GM12878 (cell line): Measurements from ENCODE around the gene TNF.

ENCODE experiments used
- CHD2 ChIP-seq: IDR thresholded peaks from 2 replicates; pipeline ENCODE4 v1.6.1; 2011; ENCODE audit warnings: low read depth, low read length, improper control_type of control experiment, borderline replicate concordance
- EP300 ChIP-seq, 2 experiments: fragments of 150-350 bp in 1 of 2; IDR thresholded peaks; 2 replicates each; pipeline ENCODE4 v1.6.1; 2011 to 2012; ENCODE audit warnings: low read depth in 2 of 2, low read length in 2 of 2, borderline replicate concordance in 1 of 2, improper control_type of control experiment in 1 of 2, inconsistent platforms in 1 of 2; ENCODE audit not compliant: control insufficient read depth in 1 of 2
- EZH2 ChIP-seq: IDR thresholded peaks from 2 replicates; pipeline ENCODE4 v1.6.1; 2012; ENCODE audit warnings: low read depth, mild to moderate bottlenecking, control low read depth, inconsistent platforms, low read length, borderline replicate concordance; ENCODE audit not compliant: control insufficient read depth
- RAD21 ChIP-seq: IDR thresholded peaks from 2 replicates; pipeline ENCODE4 v1.6.1; 2011; ENCODE audit warnings: mild to moderate bottlenecking, low read depth, low read length, moderate library complexity; ENCODE audit not compliant: insufficient read depth
- SUZ12 ChIP-seq: fragments of 200-600 bp; sonication (generic); IDR thresholded peaks from one replicate; pipeline ENCODE4 v1.6.1; 2018; ENCODE audit warnings: antibody characterized with exemption, mild to moderate bottlenecking; ENCODE audit not compliant: unreplicated experiment
- ZNF274 ChIP-seq: IDR thresholded peaks from one replicate; pipeline ENCODE4 v1.8.0; 2011; ENCODE audit not compliant: insufficient read length, insufficient read depth
- TF ChIP-seq, protein P1 (sequence below), 3 experiments: IDR thresholded peaks in 2 of 3; conservative IDR thresholded peaks in 1 of 3; 2 replicates each; pipeline ENCODE4 v1.5.1; 2011; ENCODE audit warnings: low read depth in 3 of 3, low read length in 3 of 3, mild to moderate bottlenecking in 3 of 3, control low read depth in 2 of 3, moderate library complexity in 2 of 3, inconsistent platforms in 1 of 3, mixed read lengths in 1 of 3; ENCODE audit not compliant: control insufficient read depth in 2 of 3, insufficient read depth in 1 of 3; ENCODE audit errors: extremely low read depth in 1 of 3

DNA sequence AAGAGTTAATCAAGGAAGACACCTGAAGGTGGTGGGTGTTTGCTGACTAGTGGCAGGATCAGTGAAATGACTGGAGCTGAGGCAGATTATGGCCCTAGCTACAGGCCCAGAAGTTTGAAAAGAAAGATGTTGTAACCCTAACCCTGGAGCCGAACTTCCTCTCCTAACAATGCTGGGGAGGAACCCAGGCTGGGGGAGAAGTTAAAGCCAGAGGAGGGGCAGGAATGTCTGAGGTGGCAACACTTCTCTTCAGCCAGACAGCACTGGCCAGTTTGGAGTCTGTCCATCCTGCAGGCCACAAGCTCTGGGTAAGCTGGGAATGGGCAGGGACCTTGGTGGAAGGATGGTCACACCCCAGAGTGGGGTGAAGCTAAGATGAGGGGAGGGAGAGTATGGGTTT lies 10.6 kb downstream of the TNF start, which contains the start of gene LST1:
- TF ChIP-seq CHD2 = no peak
- TF ChIP-seq EZH2 = no peak
- TF ChIP-seq, protein P1, sequence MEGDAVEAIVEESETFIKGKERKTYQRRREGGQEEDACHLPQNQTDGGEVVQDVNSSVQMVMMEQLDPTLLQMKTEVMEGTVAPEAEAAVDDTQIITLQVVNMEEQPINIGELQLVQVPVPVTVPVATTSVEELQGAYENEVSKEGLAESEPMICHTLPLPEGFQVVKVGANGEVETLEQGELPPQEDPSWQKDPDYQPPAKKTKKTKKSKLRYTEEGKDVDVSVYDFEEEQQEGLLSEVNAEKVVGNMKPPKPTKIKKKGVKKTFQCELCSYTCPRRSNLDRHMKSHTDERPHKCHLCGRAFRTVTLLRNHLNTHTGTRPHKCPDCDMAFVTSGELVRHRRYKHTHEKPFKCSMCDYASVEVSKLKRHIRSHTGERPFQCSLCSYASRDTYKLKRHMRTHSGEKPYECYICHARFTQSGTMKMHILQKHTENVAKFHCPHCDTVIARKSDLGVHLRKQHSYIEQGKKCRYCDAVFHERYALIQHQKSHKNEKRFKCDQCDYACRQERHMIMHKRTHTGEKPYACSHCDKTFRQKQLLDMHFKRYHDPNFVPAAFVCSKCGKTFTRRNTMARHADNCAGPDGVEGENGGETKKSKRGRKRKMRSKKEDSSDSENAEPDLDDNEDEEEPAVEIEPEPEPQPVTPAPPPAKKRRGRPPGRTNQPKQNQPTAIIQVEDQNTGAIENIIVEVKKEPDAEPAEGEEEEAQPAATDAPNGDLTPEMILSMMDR (IDR thresholded peaks at IDR 0.05 in 2 of 3, conservative IDR thresholded peaks at IDR 0.05 in 1 of 3; ENCODE audit: control insufficient read depth in 2 of 3, extremely low read depth in 1 of 3, insufficient read depth in 1 of 3, low read depth in 3 of 3, low read length in 3 of 3) = no peak
- TF ChIP-seq SUZ12 = no peak
- no peak for TF ChIP-seq RAD21
- TF ChIP-seq EP300 (IDR thresholded peaks at IDR 0.05; ENCODE audit: borderline replicate concordance in 1 of 2, control insufficient read depth in 1 of 2, low read depth in 2 of 2, low read length in 2 of 2) = no peak
- TF ChIP-seq ZNF274 = no peak
